HEK293 (cell line): ENCODE results near the gene POR.

Source experiments
- ZBTB21 ChIP-seq: fragments of 450-650 bp; formaldehyde crosslinking; IDR thresholded peaks from 2 replicates; pipeline ENCODE4 v1.5.1; 2017; ENCODE audit warnings: missing biosample characterization, missing genetic modification characterization
- ZIC2 ChIP-seq: fragments of 450-650 bp; formaldehyde crosslinking; IDR thresholded peaks from 2 replicates; pipeline ENCODE4 v1.5.1; 2016; ENCODE audit warnings: missing biosample characterization, missing genetic modification characterization
- ZNF10 ChIP-seq: fragments of 450-650 bp; formaldehyde crosslinking; IDR thresholded peaks from 2 replicates; pipeline ENCODE4 v1.5.1; 2017; ENCODE audit warnings: missing biosample characterization, missing genetic modification characterization
- ZNF274 ChIP-seq, 2 experiments: fragments of 200-500 bp in 1 of 2; fragments of 450-650 bp in 1 of 2; sonication (Bioruptor generic) in 1 of 2; formaldehyde crosslinking in 1 of 2; IDR thresholded peaks; 2 replicates each; pipeline versions ENCODE4 v1.5.1 to v1.6.1; 2014 to 2016; ENCODE audit warnings: borderline replicate concordance in 1 of 2, inconsistent platforms in 1 of 2, low read length in 1 of 2, missing biosample characterization in 1 of 2, missing genetic modification characterization in 1 of 2
- ZNF623 ChIP-seq: fragments of 450-650 bp; formaldehyde crosslinking; IDR thresholded peaks from 2 replicates; pipeline ENCODE4 v1.5.1; 2016; ENCODE audit warnings: missing biosample characterization, missing genetic modification characterization
- TF ChIP-seq, protein P1 (sequence below): fragments of 450-650 bp; formaldehyde crosslinking; IDR thresholded peaks from 2 replicates; pipeline ENCODE4 v1.5.1; 2016; ENCODE audit warnings: missing biosample characterization, missing genetic modification characterization

DNA sequence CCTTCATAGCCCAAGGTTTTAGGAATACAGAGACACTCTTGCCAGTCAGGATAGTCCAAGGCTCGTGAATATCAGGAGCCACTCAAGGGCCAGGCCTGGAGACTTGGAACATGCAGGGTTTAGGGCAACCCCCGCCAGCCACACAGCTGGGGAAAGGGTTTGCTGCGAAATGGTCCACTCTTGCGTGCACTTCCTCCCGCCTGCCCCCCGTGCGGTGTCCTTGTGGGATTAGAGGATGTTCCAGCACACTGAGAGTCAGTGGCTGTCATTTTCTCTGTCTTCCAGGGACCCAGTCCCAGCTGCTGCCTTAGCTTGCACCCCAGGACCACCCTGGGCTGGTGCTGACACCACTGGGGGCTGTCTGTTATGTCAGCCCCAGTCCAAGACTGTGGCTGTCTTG lies 38.5 kb downstream of the POR start:
- TF ChIP-seq ZNF10 (tag by site-specific recombination): no peak
- TF ChIP-seq ZNF623: no peak
- TF ChIP-seq, protein P1, sequence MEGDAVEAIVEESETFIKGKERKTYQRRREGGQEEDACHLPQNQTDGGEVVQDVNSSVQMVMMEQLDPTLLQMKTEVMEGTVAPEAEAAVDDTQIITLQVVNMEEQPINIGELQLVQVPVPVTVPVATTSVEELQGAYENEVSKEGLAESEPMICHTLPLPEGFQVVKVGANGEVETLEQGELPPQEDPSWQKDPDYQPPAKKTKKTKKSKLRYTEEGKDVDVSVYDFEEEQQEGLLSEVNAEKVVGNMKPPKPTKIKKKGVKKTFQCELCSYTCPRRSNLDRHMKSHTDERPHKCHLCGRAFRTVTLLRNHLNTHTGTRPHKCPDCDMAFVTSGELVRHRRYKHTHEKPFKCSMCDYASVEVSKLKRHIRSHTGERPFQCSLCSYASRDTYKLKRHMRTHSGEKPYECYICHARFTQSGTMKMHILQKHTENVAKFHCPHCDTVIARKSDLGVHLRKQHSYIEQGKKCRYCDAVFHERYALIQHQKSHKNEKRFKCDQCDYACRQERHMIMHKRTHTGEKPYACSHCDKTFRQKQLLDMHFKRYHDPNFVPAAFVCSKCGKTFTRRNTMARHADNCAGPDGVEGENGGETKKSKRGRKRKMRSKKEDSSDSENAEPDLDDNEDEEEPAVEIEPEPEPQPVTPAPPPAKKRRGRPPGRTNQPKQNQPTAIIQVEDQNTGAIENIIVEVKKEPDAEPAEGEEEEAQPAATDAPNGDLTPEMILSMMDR (tag by site-specific recombination): no peak
- TF ChIP-seq ZBTB21 (tag by site-specific recombination): no peak
- no peak for TF ChIP-seq ZIC2 (tag by site-specific recombination)
- TF ChIP-seq ZNF274 (IDR thresholded peaks at IDR 0.05; ENCODE audit: low read length): no peak
- no peak for TF ChIP-seq ZNF274 (tag by site-specific recombination; IDR thresholded peaks at IDR 0.05; ENCODE audit: borderline replicate concordance)
